ENCODE results near the gene LAMTOR4. TPM values are rescaled to one million over a fixed set of nuclear protein-coding genes. Genes with fewer than 3 reads are reported as not detected.

Gene LAMTOR4
- total and polyA plus RNA-seq, 2 of the 13 experiments (the other 11 are each of a cell fraction or from before 2014, with no cell fraction given), result 115 to 118 TPM

- TF ChIP-seq HNF4G (IDR thresholded peaks at IDR 0.05; ENCODE audit: borderline replicate concordance, low read depth, low read length) (peak; percentile 8; the same call in 1 of the 2 replicates), HNF4G (CRISPR knock-in tag; IDR thresholded peaks at IDR 0.05; ENCODE audit: borderline replicate concordance, low read depth) (no peak), MAFF (IDR thresholded peaks at IDR 0.05; ENCODE audit: low read depth, low read length) (no peak), SRSF9 (IDR thresholded peaks at IDR 0.05; ENCODE audit: borderline replicate concordance, insufficient read depth, low read depth, low read length, poor library complexity, severe bottlenecking) (no peak), ZFP82 (CRISPR knock-in tag; IDR thresholded peaks at IDR 0.05; ENCODE audit: borderline replicate concordance) (no peak), CEBPG (CRISPR knock-in tag; IDR thresholded peaks at IDR 0.05) (no peak), ZBTB49 (CRISPR knock-in tag; IDR thresholded peaks at IDR 0.05; ENCODE audit: borderline replicate concordance) (no peak), ZBTB7B (CRISPR knock-in tag; IDR thresholded peaks at IDR 0.05) (no peak), CEBPB (IDR thresholded peaks at IDR 0.05; ENCODE audit: borderline replicate concordance, low read depth, low read length) (no peak), HNRNPUL1 (IDR thresholded peaks at IDR 0.05; ENCODE audit: low read depth, low read length) (no peak), RBM39 (IDR thresholded peaks at IDR 0.05; ENCODE audit: low read depth, low read length, poor library complexity, severe bottlenecking) (peak; percentile 33), ARID3A (IDR thresholded peaks at IDR 0.05; ENCODE audit: low read depth, low read length) (no peak), FOXA1 (IDR thresholded peaks at IDR 0.05) (no peak), FOXA1 (CRISPR knock-in tag; IDR thresholded peaks at IDR 0.05) (no peak), FIP1L1 (IDR thresholded peaks at IDR 0.05; ENCODE audit: borderline replicate concordance, insufficient read depth, low read depth, low read length) (no peak), ZBTB38 (CRISPR knock-in tag; IDR thresholded peaks at IDR 0.05) (peak; percentile 46; the same call in 1 of the 2 replicates), MIER3 (CRISPR knock-in tag; IDR thresholded peaks at IDR 0.05; ENCODE audit: borderline replicate concordance) (no peak), RBFOX2 (IDR thresholded peaks at IDR 0.05; ENCODE audit: low read depth, low read length) (peak; percentile 65), ZNF142 (CRISPR knock-in tag; IDR thresholded peaks at IDR 0.05) (peak; percentile 26; the same call in 1 of the 2 replicates)
These were observed 29.4 kb upstream of the LAMTOR4 start, which contains the start of the genes CNPY4 and TAF6 (continued) for GRCh38 chr7:100119072-100119969.
